K562 treated with DMSO at 1 percent for 4 hours (cell line): Measurements from ENCODE around the gene SEC61A1. TPM values are rescaled to one million over a fixed set of nuclear protein-coding genes. Genes with fewer than 3 reads are reported as not detected.

ENCODE experiments used
- total RNA-seq: library from RNA; unstranded; fragments of 300-600 nt; gene quantifications from 2 replicates; pipeline ENCODE4 v1.2.3, GENCODE V29; 2022; ENCODE audit not compliant: insufficient read depth

Gene SEC61A1
- 126 and 141 TPM in 2 replicates for total RNA-seq

GRCh38 chr3:128051837-128052594 is at the start of gene SEC61A1:
TSS of gene SEC61A1 (plus strand) at chr3:128052437. CDS start at chr3:128052553, 116 bp downstream.

Other genes starting within 250 kb of the SEC61A1 start
- gene MGLL, start 229.9 kb upstream of the SEC61A1 start, total RNA-seq: not detected in 2 replicates
- not detected in 2 replicates for gene KBTBD12, start 137.2 kb upstream of the SEC61A1 start, total RNA-seq
- gene RUVBL1, start 71.4 kb downstream of the SEC61A1 start, total RNA-seq: 50.9 and 51.6 TPM in 2 replicates
- gene EEFSEC, start 101.0 kb downstream of the SEC61A1 start, total RNA-seq: 23.8 and 28.3 TPM in 2 replicates